HG03439 (cell line): ENCODE data around the gene ERI3.

Experiments used
- ATAC-seq: cut with Tn5 transposase; IDR thresholded peaks from one replicate; pipeline ENCODE4 v1.9.1; 2021; ENCODE audit warnings: mild to moderate bottlenecking, moderate library complexity; ENCODE audit not compliant: unreplicated experiment

Gene ERI3

DNA sequence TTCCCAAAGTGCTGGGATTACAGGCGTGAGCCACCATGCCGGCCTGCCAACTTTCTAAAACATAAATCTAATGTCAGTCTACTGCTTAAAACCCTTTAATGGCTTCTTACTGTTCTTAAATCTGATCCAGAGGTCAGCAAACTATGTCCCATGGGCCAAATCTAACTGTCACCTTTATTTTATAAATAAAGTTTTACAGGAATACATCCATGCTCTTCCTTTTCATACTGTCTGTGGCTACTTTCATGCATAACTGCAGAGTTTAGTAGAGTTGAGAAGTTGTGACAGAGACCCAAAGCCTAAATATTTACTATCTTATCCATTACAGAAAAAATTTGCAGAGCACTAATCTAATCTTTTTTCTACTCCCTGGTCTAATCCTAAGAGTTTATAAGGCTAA lies 3.8 kb downstream of the ERI3 start:
- ATAC-seq, result no peak

DNA sequence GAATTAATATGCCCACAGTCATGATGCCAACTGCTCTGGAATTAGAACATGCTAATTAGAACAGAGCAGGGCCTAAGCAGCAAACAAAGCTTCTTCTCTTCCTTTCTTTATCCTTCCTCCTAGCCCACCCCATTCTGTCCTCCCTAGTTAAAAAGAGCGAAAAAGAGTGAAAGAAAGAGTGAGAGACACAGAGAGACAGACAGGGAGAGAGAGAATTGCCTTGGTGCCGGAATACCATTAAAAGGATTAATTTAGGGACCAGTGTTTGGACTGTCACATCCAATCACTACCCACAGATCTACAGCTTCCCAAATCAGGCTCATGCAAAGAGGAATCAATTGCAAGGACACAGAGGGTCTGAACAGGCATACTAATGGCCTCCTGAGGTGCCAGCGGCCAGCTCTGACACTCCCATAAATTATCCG lies 7.0 kb downstream of the ERI3 start:
- no peak for ATAC-seq

GRCh38 chr1:44347280-44347679 lies 7.8 kb downstream of the ERI3 start:
- no peak for ATAC-seq

DNA sequence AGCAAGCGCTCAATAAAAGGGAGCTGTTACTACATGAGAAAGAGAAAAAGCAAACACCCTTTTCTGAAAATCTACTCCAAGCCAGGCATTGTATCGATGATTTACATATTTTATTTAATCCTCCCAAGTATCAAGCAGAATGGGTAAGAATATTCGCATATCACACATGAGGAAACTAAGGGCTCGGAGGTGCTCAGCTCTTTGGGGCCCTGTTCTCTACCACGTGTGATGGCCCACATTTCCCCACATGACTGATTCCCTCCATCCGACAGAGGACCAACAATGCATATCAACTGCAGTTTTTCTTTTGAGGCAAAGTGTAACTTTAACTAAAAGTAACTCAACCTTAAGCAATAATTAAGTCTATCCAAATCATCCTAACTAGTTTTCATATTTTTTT lies 8.2 kb downstream of the ERI3 start:
- ATAC-seq, result no peak

DNA sequence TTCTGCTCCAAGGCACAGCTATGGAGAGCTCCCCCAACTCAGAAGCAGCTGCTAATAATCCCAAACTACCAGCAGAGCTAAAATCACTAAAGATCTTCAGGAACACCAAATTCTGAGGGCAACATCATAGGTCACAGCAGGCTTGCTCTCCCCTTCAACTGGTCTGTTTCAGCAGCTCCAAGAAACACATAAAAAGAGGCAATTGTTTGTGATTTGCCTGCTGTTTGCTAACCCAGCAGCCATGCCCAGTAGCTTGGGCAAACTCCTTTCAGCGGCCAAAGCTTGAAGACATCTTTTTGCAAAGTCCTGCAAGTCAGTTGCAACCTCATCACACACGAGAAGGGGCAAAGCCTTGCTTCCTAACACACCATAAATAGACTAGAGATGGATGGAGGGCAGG lies 8.9 kb downstream of the ERI3 start:
- no peak for ATAC-seq

GRCh38 chr1:44345187-44345775 lies 9.8 kb downstream of the ERI3 start:
- no peak for ATAC-seq

DNA sequence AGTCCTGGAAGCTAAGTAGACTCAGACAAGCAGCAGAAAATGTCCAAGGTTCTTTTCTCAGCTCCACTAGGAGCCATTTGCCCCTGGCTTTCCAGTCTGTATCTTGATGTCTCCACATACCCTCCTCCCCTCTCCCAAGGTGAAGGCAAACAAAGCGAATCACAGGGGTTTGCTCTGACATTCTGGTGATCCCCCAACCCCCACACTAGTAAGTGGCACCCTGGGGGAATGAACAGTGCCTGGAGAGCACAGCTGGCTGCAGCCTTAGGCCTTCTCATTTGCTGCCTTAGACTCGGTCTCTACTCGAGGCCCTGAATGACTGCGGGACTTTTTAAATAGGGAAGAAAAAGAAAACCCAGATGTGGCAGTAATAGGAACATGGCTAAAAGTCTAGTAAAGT lies 15.3 kb downstream of the ERI3 start:
- ATAC-seq, result no peak

GRCh38 chr1:44338136-44338535 lies 16.9 kb downstream of the ERI3 start:
- ATAC-seq, result no peak

GRCh38 chr1:44336668-44337067 lies 18.4 kb downstream of the ERI3 start:
- ATAC-seq, result no peak

GRCh38 chr1:44334968-44335367 lies 20.1 kb downstream of the ERI3 start:
- no peak for ATAC-seq

DNA sequence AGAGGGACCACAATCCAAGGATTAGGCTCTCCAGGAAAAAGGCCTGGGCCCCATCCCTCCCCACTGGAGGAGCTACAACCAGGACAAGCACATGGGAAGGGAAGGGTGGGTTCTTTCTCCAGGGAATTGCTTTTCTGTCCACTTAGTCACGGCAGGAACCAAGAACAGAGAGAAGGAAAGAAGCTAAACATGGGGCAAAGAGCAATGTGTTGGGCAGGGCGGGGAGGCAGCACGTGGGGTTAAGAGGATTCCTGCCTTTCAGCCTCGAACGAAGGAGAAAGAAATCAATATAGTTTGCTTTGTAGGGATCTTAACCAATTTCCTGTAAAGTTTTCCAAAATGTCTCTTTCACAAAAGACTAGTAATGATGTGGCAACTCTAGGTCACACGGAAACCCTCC lies 21.7 kb downstream of the ERI3 start:
- no peak for ATAC-seq

DNA sequence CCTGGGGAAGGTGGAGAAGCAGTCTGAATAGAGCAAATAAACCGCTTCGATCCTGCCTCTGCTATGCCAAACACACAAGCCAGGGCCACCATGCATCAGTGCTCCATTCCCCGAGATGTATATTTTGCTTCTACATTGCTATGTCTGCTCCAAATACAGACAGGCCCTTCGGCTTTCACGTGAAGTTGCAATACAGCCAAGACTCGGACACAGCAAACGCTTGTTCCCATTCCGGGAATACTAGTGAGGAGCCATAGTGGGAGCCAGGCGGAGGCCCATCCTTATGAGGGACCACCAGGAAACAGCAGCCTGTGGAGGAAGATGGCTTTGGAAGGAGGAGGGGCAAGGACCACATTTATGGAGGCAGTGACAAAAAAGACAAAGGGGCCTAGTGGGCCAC lies 22.6 kb downstream of the ERI3 start:
- no peak for ATAC-seq

DNA sequence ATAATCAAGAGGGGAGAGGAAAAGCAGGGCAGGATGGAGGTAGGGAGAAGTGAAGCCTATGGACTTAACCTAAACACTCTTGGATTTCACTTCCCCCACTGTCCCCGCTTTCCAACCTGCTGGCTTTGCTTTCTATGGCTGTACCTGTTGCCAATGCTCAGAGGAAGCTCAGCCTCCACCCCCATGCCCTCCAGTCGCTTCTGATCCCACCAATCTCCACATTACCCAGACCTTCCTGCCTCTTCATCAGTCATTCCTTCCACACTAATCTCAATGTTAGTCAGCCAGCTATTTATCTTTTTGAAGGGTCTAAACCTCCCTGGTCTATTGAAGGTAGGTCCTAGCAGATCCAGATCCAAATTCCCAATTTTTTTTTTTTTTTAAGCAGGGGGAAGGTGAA lies 24.1 kb downstream of the ERI3 start:
- no peak for ATAC-seq

GRCh38 chr1:44328671-44329416 lies 26.2 kb downstream of the ERI3 start:
- ATAC-seq, result no peak

GRCh38 chr1:44327679-44328491 lies 27.2 kb downstream of the ERI3 start:
- ATAC-seq, result no peak

DNA sequence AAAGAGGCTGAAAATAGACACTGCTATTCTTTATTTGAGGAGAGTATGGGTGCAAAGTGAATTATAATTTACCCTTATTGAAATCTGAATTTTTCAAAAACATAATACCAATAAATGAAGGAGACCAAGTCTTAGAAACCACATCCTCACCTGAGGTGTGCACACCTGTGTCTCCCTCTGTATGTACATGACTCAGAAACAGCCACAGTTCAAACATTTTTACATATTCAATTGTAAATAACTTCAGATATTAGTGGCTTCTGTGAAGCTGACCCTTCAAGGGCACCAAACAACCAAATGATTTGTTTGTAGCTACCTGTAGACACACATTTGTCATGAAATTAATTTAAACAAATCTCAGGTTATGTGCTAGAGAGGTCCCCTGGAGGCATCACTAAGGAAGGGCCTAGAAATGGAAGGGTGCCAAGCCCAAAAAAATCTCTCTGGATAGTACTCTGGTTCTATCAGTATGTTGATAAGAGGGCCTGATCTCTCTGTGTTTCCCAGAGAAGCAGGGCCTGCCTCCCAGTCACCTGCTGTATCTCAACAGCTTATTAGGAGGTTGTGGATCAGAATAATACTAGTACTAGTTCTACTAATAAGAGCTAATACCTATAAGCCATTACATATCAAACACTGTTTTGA lies 28.1 kb downstream of the ERI3 start:
- no peak for ATAC-seq

DNA sequence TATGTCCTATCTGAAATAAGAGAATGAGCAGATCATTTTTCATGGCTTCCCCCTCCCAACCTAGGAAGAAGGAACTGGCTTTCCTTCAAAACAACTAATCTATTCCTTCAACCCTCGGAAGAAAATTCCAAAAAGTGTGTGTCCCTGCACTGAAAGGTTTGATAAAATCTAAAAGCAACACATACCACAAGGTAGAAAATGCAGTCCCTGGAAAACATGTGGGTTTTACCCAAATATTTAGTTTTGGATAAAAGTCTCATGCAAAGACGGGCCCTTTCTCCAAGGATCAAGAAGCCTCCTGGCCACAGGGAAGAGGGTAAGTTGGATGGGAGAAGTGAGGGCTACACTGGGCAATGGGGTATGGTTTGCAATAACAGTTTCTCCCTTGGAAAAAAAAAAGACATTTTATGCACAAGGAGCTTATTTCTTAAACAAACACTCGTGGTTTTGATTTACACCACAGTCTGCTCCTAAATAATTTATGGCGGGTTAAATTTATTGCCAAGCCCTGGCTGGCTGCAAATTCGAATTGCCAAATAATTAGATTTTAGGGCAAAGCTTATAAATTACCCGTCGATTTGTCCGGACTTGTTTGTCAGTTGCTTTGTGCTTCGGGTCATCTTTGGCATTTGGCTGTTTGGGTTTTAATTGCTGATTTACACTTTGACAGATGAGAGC lies 28.9 kb downstream of the ERI3 start:
- ATAC-seq, result no peak

DNA sequence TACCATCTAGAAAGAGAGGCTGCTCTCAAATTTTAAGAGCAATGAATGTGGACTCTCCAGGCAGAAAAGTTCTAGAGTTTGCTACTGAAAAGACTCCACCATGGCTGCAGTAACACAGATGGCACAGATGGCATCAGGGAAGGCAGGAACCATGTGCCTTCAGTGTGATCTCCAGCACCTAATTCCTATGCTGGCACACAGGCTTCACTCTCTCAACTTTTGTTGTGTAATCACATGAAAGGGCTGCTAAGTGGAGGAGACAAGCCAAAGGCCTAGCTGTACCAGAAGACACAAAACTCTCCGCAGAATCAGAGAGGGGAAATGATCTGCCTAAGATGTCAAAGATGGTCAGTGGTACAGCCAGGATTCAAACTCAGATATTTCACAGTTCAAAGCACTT lies 31.1 kb downstream of the ERI3 start:
- ATAC-seq, result no peak

- ATAC-seq, result no peak
Measured at GRCh38 chr1:44322367-44322766, 32.7 kb downstream of the ERI3 start.

DNA sequence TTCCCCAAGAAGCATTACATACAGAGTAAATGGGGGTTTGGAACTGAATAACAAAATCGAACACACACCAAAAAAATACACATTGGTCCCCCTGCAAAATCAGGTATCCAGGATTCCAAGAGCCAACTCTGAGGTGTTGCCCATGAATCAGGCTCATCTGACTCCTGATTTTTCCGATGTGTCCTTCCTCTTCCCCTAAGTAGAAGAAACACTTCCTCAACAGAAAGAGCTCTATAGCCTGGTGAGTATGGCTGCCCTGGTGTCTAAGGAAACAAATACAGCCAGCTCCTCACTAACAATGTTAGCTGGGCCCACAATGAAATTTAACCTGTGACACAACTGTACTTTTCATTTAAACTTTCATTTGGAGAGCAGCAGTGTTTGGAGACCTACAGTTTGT lies 33.6 kb downstream of the ERI3 start:
- ATAC-seq, result no peak
